Measurements from ENCODE around the gene CCDC148. TPM values are rescaled to one million over a fixed set of nuclear protein-coding genes. Genes with fewer than 3 reads are reported as not detected.
"Not testable (repeated sequence)": the region's sequence is repeated elsewhere in the genome, so short reads cannot be mapped to it uniquely, and the experiment has no call there.

Gene CCDC148
- total and polyA plus RNA-seq, 4 experiments from 2014 or later = not detected

DNA sequence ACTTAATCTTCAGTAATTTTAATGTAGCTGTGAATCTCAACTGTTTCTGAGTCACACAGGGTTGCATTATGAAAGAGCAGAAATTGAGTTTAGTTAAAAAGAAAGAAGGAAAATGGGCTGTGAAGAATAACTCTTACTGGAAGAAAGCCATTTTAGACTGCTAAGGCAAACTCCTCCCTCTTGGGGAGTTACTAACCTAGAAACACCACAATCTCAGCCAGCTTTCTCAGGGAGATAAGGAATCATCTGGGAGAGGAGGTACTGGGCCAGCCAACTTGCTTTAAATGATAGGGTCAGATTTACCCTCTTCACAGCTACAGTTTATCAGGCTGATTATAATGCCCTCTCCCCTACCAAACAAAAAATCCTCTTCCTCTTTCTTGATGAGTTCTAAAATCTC, 119.5 kb downstream of the CCDC148 start:
- Histone ChIP-seq H3K9me3 (ENCODE audit: control insufficient read depth in 1 of 2, low read length in 2 of 2) (no peaks in the 10 kb centered on the region), H3K27ac (ENCODE audit: low read depth, low read length) (no peak overlapping the region), H3K27me3 (ENCODE audit: insufficient read depth, low read length) (no peaks in the 10 kb centered on the region), H3K36me3 (ENCODE audit: insufficient read depth, low read length) (no peaks in the 10 kb centered on the region), H3K4me3 (ENCODE audit: low read length in 2 of 2) (no peak overlapping the region), H3K4me1 (ENCODE audit: insufficient read depth, low read length) (no peaks in the 10 kb centered on the region)
- DNase-seq = no peak
- H3K4me3 Mint-ChIP-seq = no peak overlapping the region
- ChIA-PET POLR2A (ENCODE audit: partially characterized antibody) (no interaction called here), CTCF (ENCODE audit: partially characterized antibody) (no interaction called here)
- no peaks in the 10 kb centered on the region for H3K4me1 Mint-ChIP-seq
- H3K27ac Mint-ChIP-seq = no peak overlapping the region
- peaks cover 0 to 20% (median 8%) of the 10 kb centered on the region in 8 donors for H3K9me3 Mint-ChIP-seq
- intact Hi-C loops (cut with micrococcal nuclease) = no loop called here
- peaks cover 6 to 10% of the 10 kb centered on the region in 2 donors for H3K27me3 Mint-ChIP-seq
- no peaks in the 10 kb centered on the region for H3K36me3 Mint-ChIP-seq

- H3K9me3 ChIP-seq (ENCODE audit: control insufficient read depth in 1 of 2, low read length in 2 of 2); POLR2A ChIA-PET (ENCODE audit: partially characterized antibody); H3K4me1 Mint-ChIP-seq; CTCF ChIA-PET (ENCODE audit: partially characterized antibody); H3K27me3 Mint-ChIP-seq; H3K4me1 ChIP-seq (ENCODE audit: insufficient read depth, low read length); H3K27me3 ChIP-seq (ENCODE audit: insufficient read depth, low read length); H3K36me3 Mint-ChIP-seq; H3K27ac ChIP-seq (ENCODE audit: low read depth, low read length); H3K36me3 ChIP-seq (ENCODE audit: insufficient read depth, low read length); H3K4me3 Mint-ChIP-seq; H3K27ac Mint-ChIP-seq; intact Hi-C loops (cut with micrococcal nuclease); DNase-seq; H3K4me3 ChIP-seq (ENCODE audit: low read length in 2 of 2): not testable (repeated sequence)
- H3K9me3 Mint-ChIP-seq = peaks cover 0 to 30% (median 20%) of the 10 kb centered on the region in 8 donors
Observed at GRCh38 chr2:158331799-158332198, 124.8 kb downstream of the CCDC148 start.

DNA sequence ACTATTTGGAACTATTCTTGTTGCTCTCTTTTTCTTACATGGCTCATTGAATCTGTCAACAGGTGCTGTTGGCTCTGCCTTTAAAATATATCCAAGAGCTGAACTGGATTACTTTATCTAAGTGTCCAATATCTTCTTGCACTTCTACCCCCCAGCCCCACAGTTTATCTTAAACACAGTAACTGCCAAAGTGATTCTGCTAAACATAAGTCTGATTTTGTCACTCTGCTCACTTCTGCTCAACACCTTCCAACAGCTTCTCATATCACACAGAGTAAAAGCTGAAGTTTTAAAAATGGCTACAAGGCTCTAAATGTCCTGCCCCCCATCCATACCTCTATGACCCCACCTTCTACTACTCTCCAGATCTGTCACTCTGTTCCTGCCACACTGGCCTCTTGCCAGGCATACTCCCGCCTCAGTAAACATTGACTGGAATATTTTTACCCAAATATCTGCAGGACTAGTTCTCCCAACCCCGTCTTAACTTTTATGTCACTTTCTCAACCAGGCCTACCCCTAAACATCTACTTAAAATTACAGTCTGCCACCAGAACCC, 130.7 kb downstream of the CCDC148 start:
- Mint-ChIP-seq H3K27me3 (no peaks in the 10 kb centered on the region), H3K27ac (no peak overlapping the region), H3K9me3 (peaks cover 0 to 12% (median 7%) of the 10 kb centered on the region in 8 donors), H3K36me3 (no peaks in the 10 kb centered on the region), H3K4me1 (no peaks in the 10 kb centered on the region), H3K4me3 (no peak overlapping the region)
- DNase-seq = no peak
- no peak overlapping the region for H3K4me3 ChIP-seq (ENCODE audit: low read length in 2 of 2)
- no peaks in the 10 kb centered on the region for H3K36me3 ChIP-seq (ENCODE audit: insufficient read depth, low read length)
- ChIA-PET POLR2A (ENCODE audit: partially characterized antibody) (no interaction called here), CTCF (ENCODE audit: partially characterized antibody) (no interaction called here)
- H3K27me3 ChIP-seq (ENCODE audit: insufficient read depth, low read length) = no peaks in the 10 kb centered on the region
- H3K27ac ChIP-seq (ENCODE audit: low read depth, low read length) = no peak overlapping the region
- no peaks in the 10 kb centered on the region for H3K4me1 ChIP-seq (ENCODE audit: insufficient read depth, low read length)
- no peaks in the 10 kb centered on the region for H3K9me3 ChIP-seq (ENCODE audit: control insufficient read depth in 1 of 2, low read length in 2 of 2)
- intact Hi-C loops (cut with micrococcal nuclease) = no loop called here

DNA sequence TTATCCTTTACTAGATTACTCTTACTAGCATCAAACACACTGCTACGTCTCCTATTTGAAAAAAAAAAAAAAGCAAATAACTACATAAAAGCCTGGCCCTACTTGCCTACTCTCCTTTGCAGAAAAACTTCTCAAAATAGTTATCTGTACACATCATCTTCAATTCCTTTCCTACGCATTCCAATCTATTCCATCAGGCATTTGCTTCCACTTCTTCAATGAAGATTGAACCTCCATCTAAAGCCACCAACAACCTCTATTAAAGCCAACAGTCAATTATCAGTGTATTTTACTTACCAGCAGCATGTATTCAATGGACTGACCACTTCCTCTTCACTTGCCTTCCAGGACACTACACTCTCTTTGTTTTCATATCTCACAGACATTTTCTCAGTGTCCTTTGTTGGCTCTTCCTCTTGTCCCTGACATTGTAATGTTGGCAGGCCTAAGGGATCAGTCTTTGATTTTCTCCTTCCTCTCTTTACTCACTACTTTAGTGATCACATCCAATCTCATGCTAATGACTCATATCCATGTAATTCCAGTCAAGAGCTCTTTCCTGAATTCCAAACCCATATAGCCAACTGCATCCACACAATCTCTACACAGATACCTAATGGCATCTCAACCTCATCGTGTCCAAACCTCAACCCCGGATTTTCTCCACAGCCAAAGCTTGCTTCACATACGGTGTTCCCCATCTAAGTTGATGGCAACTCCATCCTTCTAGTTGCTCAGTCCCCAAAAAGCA, 131.3 kb downstream of the CCDC148 start:
- no peak for DNase-seq
- H3K4me1 Mint-ChIP-seq = no peaks in the 10 kb centered on the region
- peaks cover 0 to 7% (median 4%) of the 10 kb centered on the region in 8 donors for H3K9me3 Mint-ChIP-seq
- no peak overlapping the region for H3K27ac Mint-ChIP-seq
- ChIA-PET CTCF (ENCODE audit: partially characterized antibody) (no interaction called here), POLR2A (ENCODE audit: partially characterized antibody) (no interaction called here)
- intact Hi-C loops (cut with micrococcal nuclease) = no loop called here
- H3K27me3 ChIP-seq (ENCODE audit: insufficient read depth, low read length) = no peaks in the 10 kb centered on the region
- H3K36me3 Mint-ChIP-seq = no peaks in the 10 kb centered on the region
- no peaks in the 10 kb centered on the region for H3K9me3 ChIP-seq (ENCODE audit: control insufficient read depth in 1 of 2, low read length in 2 of 2)
- H3K4me3 Mint-ChIP-seq = no peak overlapping the region
- H3K4me1 ChIP-seq (ENCODE audit: insufficient read depth, low read length) = no peaks in the 10 kb centered on the region
- no peak overlapping the region for H3K27ac ChIP-seq (ENCODE audit: low read depth, low read length)
- H3K27me3 Mint-ChIP-seq = no peaks in the 10 kb centered on the region
- no peaks in the 10 kb centered on the region for H3K36me3 ChIP-seq (ENCODE audit: insufficient read depth, low read length)
- no peak overlapping the region for H3K4me3 ChIP-seq (ENCODE audit: low read length in 2 of 2)

- intact Hi-C loops (cut with micrococcal nuclease) = no loop called here
- H3K4me1 Mint-ChIP-seq = no peaks in the 10 kb centered on the region
- H3K27ac ChIP-seq (ENCODE audit: low read depth, low read length) = no peak overlapping the region
- CTCF ChIA-PET (ENCODE audit: partially characterized antibody) = interaction anchor here (1.3 kb wide), 1 partner anchor 431 kb away, joined by 4 read pairs; no protein-coding TSS in a partner anchor
- H3K36me3 ChIP-seq (ENCODE audit: insufficient read depth, low read length) = no peaks in the 10 kb centered on the region
- H3K4me1 ChIP-seq (ENCODE audit: insufficient read depth, low read length) = no peaks in the 10 kb centered on the region
- no peak overlapping the region for H3K27ac Mint-ChIP-seq
- no peak for DNase-seq
- no peaks in the 10 kb centered on the region for H3K9me3 ChIP-seq (ENCODE audit: control insufficient read depth in 1 of 2, low read length in 2 of 2)
- H3K27me3 Mint-ChIP-seq = no peaks in the 10 kb centered on the region
- POLR2A ChIA-PET (ENCODE audit: partially characterized antibody) = no interaction called here
- H3K36me3 Mint-ChIP-seq = no peaks in the 10 kb centered on the region
- no peak overlapping the region for H3K4me3 Mint-ChIP-seq
- no peaks in the 10 kb centered on the region for H3K27me3 ChIP-seq (ENCODE audit: insufficient read depth, low read length)
- no peak overlapping the region for H3K4me3 ChIP-seq (ENCODE audit: low read length in 2 of 2)
- H3K9me3 Mint-ChIP-seq = peaks cover 0 to 5% (median 4%) of the 10 kb centered on the region in 8 donors
Observed at GRCh38 chr2:158323381-158323780, 133.2 kb downstream of the CCDC148 start.

DNA sequence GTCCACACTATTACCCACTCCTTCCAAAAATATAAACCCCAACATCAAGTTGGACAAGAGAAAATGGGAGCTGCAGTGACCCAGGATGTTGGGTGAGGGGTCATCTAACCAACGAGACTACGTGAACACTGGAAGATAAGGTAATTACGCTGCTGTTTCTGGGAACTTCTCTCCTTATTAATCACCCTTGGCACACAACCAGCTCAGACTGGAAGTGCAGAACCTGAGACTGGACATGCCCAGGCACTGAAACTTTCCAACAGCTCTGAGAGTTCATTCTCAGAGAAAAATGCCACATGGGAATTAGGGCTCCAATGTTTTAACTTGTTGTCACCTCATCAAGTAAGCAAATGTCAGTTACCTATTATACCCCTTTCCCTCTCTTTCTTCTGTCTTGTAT, 135.3 kb downstream of the CCDC148 start:
- no peak for DNase-seq
- H3K4me3 ChIP-seq (ENCODE audit: low read length in 2 of 2) = no peak overlapping the region
- CTCF ChIA-PET (ENCODE audit: partially characterized antibody) = no interaction called here
- no peaks in the 10 kb centered on the region for H3K27me3 Mint-ChIP-seq
- no peaks in the 10 kb centered on the region for H3K9me3 Mint-ChIP-seq
- POLR2A ChIA-PET (ENCODE audit: partially characterized antibody) = no interaction called here
- no peak overlapping the region for H3K27ac Mint-ChIP-seq
- no peaks in the 10 kb centered on the region for H3K9me3 ChIP-seq (ENCODE audit: control insufficient read depth in 1 of 2, low read length in 2 of 2)
- H3K36me3 Mint-ChIP-seq = no peaks in the 10 kb centered on the region
- H3K4me1 Mint-ChIP-seq = no peaks in the 10 kb centered on the region
- no peaks in the 10 kb centered on the region for H3K4me1 ChIP-seq (ENCODE audit: insufficient read depth, low read length)
- no peaks in the 10 kb centered on the region for H3K36me3 ChIP-seq (ENCODE audit: insufficient read depth, low read length)
- intact Hi-C loops (cut with micrococcal nuclease) = no loop called here
- no peak overlapping the region for H3K4me3 Mint-ChIP-seq
- H3K27ac ChIP-seq (ENCODE audit: low read depth, low read length) = no peak overlapping the region
- no peaks in the 10 kb centered on the region for H3K27me3 ChIP-seq (ENCODE audit: insufficient read depth, low read length)

DNA sequence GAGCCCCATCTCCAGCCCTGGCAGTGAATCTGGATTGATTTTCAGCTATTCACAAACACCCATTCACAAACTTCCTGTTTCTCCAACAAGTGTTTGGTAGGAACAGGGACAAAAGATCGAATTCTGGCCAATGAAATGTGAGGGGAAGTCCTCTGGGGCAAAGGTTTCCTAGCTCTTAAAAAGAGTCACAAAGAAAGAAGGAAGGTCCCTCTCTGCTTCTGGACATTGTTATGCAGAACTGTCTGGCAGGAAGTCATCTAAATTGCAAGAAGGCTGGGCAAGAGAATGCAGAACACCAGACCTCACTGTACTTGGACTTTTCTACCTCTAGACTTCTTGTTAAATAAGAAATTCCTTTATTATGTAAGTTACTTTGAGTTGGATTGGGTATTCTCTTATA, 137.3 kb downstream of the CCDC148 start:
- Histone ChIP-seq H3K9me3 (ENCODE audit: control insufficient read depth in 1 of 2, low read length in 2 of 2) (no peaks in the 10 kb centered on the region), H3K27me3 (ENCODE audit: insufficient read depth, low read length) (no peaks in the 10 kb centered on the region), H3K4me3 (ENCODE audit: low read length in 2 of 2) (no peak overlapping the region), H3K4me1 (ENCODE audit: insufficient read depth, low read length) (no peaks in the 10 kb centered on the region), H3K27ac (ENCODE audit: low read depth, low read length) (no peak overlapping the region), H3K36me3 (ENCODE audit: insufficient read depth, low read length) (no peaks in the 10 kb centered on the region)
- H3K4me3 Mint-ChIP-seq = no peak overlapping the region
- no peaks in the 10 kb centered on the region for H3K36me3 Mint-ChIP-seq
- intact Hi-C loops (cut with micrococcal nuclease) = no loop called here
- no peaks in the 10 kb centered on the region for H3K27me3 Mint-ChIP-seq
- H3K27ac Mint-ChIP-seq = no peak overlapping the region
- POLR2A ChIA-PET (ENCODE audit: partially characterized antibody) = no interaction called here
- CTCF ChIA-PET (ENCODE audit: partially characterized antibody) = no interaction called here
- no peak for DNase-seq
- no peaks in the 10 kb centered on the region for H3K4me1 Mint-ChIP-seq
- H3K9me3 Mint-ChIP-seq = peaks cover 0 to 3% (median 0%) of the 10 kb centered on the region in 8 donors

Data from CD4-positive, alpha-beta memory T cell (primary cell).